K562 (cell line): ENCODE results near the gene RABL3. TPM values are rescaled to one million over a fixed set of nuclear protein-coding genes. Genes with fewer than 3 reads are reported as not detected.
A peak's percentile ranks its signal among the peaks of the same experiment; 100 is the strongest.

Source experiments
- ARNT ChIP-seq, 2 experiments: fragments of 450-650 bp; IDR thresholded peaks; 2 replicates each; pipeline ENCODE4 v1.6.1; 2016; ENCODE audit warnings: mild to moderate bottlenecking in 1 of 2
- C11orf30 ChIP-seq: fragments of 450-650 bp; IDR thresholded peaks from 2 replicates; pipeline ENCODE4 v1.6.1; 2016; ENCODE audit warnings: low read depth, mild to moderate bottlenecking
- CBFA2T3 ChIP-seq: fragments of 450-650 bp; IDR thresholded peaks from 2 replicates; pipeline ENCODE4 v1.6.1; 2017
- EGR1 ChIP-seq: fragments of 450-650 bp; conservative IDR thresholded peaks from 2 replicates; pipeline ENCODE4 v1.6.1; 2017; ENCODE audit warnings: mild to moderate bottlenecking
- ETS2 ChIP-seq: IDR thresholded peaks from 2 replicates; pipeline ENCODE4 v1.6.1; 2016; ENCODE audit warnings: borderline replicate concordance, missing genetic modification characterization, mild to moderate bottlenecking, moderate library complexity, missing compliant biosample characterization; ENCODE audit not compliant: poor library complexity, severe bottlenecking
- HIVEP1 ChIP-seq: fragments of 250-450 bp; sonication (Bioruptor Pico); IDR thresholded peaks from 2 replicates; pipeline ENCODE4 v1.4.0; 2020; ENCODE audit warnings: mild to moderate bottlenecking
- MGA ChIP-seq: fragments of 450-650 bp; IDR thresholded peaks from 2 replicates; pipeline ENCODE4 v1.6.1; 2016; ENCODE audit warnings: mild to moderate bottlenecking, moderate library complexity
- MNT ChIP-seq, 2 experiments: fragments of 450-650 bp; conservative IDR thresholded peaks; 2 replicates each; pipeline ENCODE4 v1.6.1; 2017; ENCODE audit warnings: mild to moderate bottlenecking in 2 of 2, moderate library complexity in 2 of 2
- SOX6 ChIP-seq: fragments of 450-650 bp; IDR thresholded peaks from 2 replicates; pipeline ENCODE4 v1.6.1; 2014; ENCODE audit warnings: mild to moderate bottlenecking
- TAF9B ChIP-seq: fragments of 450-650 bp; IDR thresholded peaks from 2 replicates; pipeline ENCODE4 v1.6.1; 2018; ENCODE audit warnings: mild to moderate bottlenecking; ENCODE audit not compliant: partially characterized antibody
- polyA plus RNA-seq, 8 experiments: library from polyadenylated mRNA; depleted of rRNA in 4 of 8; stranded (reverse) in 5 of 8; unstranded in 3 of 8; fragments of >200 nt; fragmentation: Nextera tagmentation in 2 of 8; fragmentation: Illumina TruSeq in 1 of 8; extraction: Ambion mirVana in 2 of 8; extraction: Trizol in 1 of 8; gene quantifications; 2 replicates each; pipeline versions ENCODE4 v1.2.1 to v1.2.3, GENCODE V29; 2011 to 2014; ENCODE audit warnings: inconsistent platforms in 1 of 8, missing spikeins in 1 of 8
- total RNA-seq, 7 experiments: library from RNA; depleted of rRNA in 6 of 7; stranded (reverse); fragments of >200 nt in 6 of 7; fragmentation: Illumina TruSeq in 2 of 7; extraction: Trizol in 2 of 7; gene quantifications; 2 replicates each; pipeline versions ENCODE4 v1.2.1 to v1.2.3, GENCODE V29; 2011 to 2021; ENCODE audit warnings: low replicate concordance in 1 of 7
- TF ChIP-seq, protein P1 (sequence below): fragments of 450-650 bp; conservative IDR thresholded peaks from 2 replicates; pipeline ENCODE4 v1.6.1; 2016; ENCODE audit warnings: missing genetic modification characterization, low read depth, mild to moderate bottlenecking, control low read depth, missing compliant biosample characterization
- TF ChIP-seq, protein P2 (sequence below): fragments of 250-450 bp; sonication (Bioruptor Pico); IDR thresholded peaks from 2 replicates; pipeline ENCODE4 v1.5.0; 2021

RABL3 gene
- total and polyA plus RNA-seq, 9 of the 15 experiments (the other 6 are each of a cell fraction or from before 2014, with no cell fraction given): 6.5 to 30.7 (median 12.3) TPM

- TF ChIP-seq, protein P1, sequence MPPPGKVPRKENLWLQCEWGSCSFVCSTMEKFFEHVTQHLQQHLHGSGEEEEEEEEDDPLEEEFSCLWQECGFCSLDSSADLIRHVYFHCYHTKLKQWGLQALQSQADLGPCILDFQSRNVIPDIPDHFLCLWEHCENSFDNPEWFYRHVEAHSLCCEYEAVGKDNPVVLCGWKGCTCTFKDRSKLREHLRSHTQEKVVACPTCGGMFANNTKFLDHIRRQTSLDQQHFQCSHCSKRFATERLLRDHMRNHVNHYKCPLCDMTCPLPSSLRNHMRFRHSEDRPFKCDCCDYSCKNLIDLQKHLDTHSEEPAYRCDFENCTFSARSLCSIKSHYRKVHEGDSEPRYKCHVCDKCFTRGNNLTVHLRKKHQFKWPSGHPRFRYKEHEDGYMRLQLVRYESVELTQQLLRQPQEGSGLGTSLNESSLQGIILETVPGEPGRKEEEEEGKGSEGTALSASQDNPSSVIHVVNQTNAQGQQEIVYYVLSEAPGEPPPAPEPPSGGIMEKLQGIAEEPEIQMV: 0 out of 2 replicates have a peak, but pooled peaks have one; percentile 4
- TF ChIP-seq HIVEP1 (CRISPR knock-in tag) (no peak), ARNT (IDR thresholded peaks at IDR 0.05) (0 out of 4 replicates have a peak, but pooled peaks of 1 of the 2 experiments have one; percentile 34), EGR1 (peak; percentile 61), SOX6 (no peak), MNT (conservative IDR thresholded peaks at IDR 0.05) (peak in 1 of 2 experiments; percentile 59; a peak in 2 of 4 replicates), CBFA2T3 (peak; percentile 31; the same call in 1 of the 2 replicates), ETS2 (no peak), MGA (peak; percentile 60), C11orf30 (peak; percentile 96), TAF9B (peak; percentile 80)
- TF ChIP-seq, protein P2, sequence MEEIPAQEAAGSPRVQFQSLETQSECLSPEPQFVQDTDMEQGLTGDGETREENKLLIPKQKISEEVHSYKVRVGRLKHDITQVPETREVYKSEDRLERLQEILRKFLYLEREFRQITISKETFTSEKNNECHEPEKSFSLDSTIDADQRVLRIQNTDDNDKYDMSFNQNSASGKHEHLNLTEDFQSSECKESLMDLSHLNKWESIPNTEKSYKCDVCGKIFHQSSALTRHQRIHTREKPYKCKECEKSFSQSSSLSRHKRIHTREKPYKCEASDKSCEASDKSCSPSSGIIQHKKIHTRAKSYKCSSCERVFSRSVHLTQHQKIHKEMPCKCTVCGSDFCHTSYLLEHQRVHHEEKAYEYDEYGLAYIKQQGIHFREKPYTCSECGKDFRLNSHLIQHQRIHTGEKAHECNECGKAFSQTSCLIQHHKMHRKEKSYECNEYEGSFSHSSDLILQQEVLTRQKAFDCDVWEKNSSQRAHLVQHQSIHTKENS (CRISPR knock-in tag): no peak
These were observed 99.9 kb downstream of the RABL3 start (continued) for GRCh38 chr3:120642368-120642948.
